ENCODE data around the gene EMILIN2. TPM values are rescaled to one million over a fixed set of nuclear protein-coding genes. Genes with fewer than 3 reads are reported as not detected.

Gene EMILIN2
- total and polyA plus RNA-seq, 2 donors (not counting 1 experiment from before 2014, with no cell fraction given), result 2.5 to 48.2 TPM

DNA sequence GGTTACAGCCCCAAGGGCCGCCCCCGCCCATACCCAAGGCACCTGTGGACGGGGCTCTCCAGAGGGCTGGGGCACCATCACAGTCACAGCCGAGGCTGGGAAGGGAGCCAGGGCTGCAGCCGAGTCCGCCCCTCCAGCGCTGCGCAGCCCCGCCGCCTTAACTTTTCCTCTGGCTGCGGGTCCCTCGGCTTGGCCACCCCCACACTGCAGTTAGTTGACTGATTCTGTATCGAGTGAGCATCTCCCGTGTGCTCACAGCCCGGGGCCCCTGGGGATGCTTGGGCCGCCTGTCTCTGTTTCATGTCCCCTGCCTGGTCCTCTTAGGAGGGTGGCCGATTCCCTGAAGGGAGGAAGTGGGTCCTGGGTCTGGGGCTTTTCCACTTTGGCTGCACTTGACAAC, 33.7 kb downstream of the EMILIN2 start:
- POLR2A ChIA-PET, result interaction anchor here (0.6 kb wide), 1 partner anchor 22 kb away, joined by 10 read pairs; no protein-coding TSS in a partner anchor
- no peak for TF ChIP-seq EZH2 (IDR thresholded peaks at IDR 0.05; ENCODE audit: borderline replicate concordance, insufficient read depth, low read depth, low read length, poor library complexity, severe bottlenecking)
- no peak overlapping the region for H3K27ac ChIP-seq (ENCODE audit: low read length in 2 of 2)
- ATAC-seq (ENCODE audit: low read depth) (no peak), DNase-seq (no peak)
- H3K4me1 Mint-ChIP-seq, result peaks cover 14% of the 10 kb centered on the region
- peaks cover 9 to 10% of the 10 kb centered on the region in 2 donors for H3K4me1 ChIP-seq (ENCODE audit: control insufficient read depth in 2 of 2, insufficient read depth in 2 of 2, low read length in 2 of 2)
- WGBS (ENCODE audit: insufficient coverage), result 93% methylated on average over 17 of the region's 17 CpGs
- peaks cover 19% of the 10 kb centered on the region for H3K27me3 Mint-ChIP-seq
- H3K4me3 Mint-ChIP-seq, result no peak overlapping the region
- peaks cover 0 to 5% (median 2%) of the 10 kb centered on the region in 4 experiments for H3K27me3 ChIP-seq (replicated peaks in 1 of 4; ENCODE audit: control extremely low read depth in 1 of 4, control insufficient read depth in 3 of 4, insufficient read depth in 4 of 4, low read length in 3 of 4)
- H4K20me1 ChIP-seq (ENCODE audit: control insufficient read depth, insufficient read depth, low read length, poor library complexity, severe bottlenecking), result no peaks in the 10 kb centered on the region
- no peaks in the 10 kb centered on the region for H3K36me3 ChIP-seq (replicated peaks in 1 of 2; ENCODE audit: control extremely low read depth in 1 of 2, control insufficient read depth in 1 of 2, extremely low read depth in 1 of 2, insufficient read depth in 2 of 2, low read length in 1 of 2)
- no peak overlapping the region for H3K4me3 ChIP-seq (ENCODE audit: control extremely low read depth in 1 of 5, extremely low read depth in 1 of 5, insufficient read depth in 1 of 5, low read depth in 2 of 5, low read length in 4 of 5)
- intact Hi-C loops (cut with micrococcal nuclease), result no loop called here
- CTCF ChIA-PET, result no interaction called here
- no peak overlapping the region for H3K9ac ChIP-seq (ENCODE audit: low read length)
- H3K27ac Mint-ChIP-seq, result no peak overlapping the region
- no peaks in the 10 kb centered on the region for H3K79me2 ChIP-seq (ENCODE audit: control insufficient read depth, insufficient read depth, low read length)
- H2AFZ ChIP-seq (ENCODE audit: insufficient read depth, low read depth, low read length, poor library complexity, severe bottlenecking), result no peak overlapping the region
- no peak overlapping the region for H3K4me2 ChIP-seq (replicated peaks; ENCODE audit: low read depth, low read length, poor library complexity, severe bottlenecking)
- H3K9me3 ChIP-seq (ENCODE audit: control extremely low read depth in 1 of 3, control insufficient read depth in 2 of 3, insufficient read depth in 1 of 3, low read length in 2 of 3), result no peaks in the 10 kb centered on the region
- no peaks in the 10 kb centered on the region for H3K9me3 Mint-ChIP-seq (ENCODE audit: insufficient read depth)

DNA sequence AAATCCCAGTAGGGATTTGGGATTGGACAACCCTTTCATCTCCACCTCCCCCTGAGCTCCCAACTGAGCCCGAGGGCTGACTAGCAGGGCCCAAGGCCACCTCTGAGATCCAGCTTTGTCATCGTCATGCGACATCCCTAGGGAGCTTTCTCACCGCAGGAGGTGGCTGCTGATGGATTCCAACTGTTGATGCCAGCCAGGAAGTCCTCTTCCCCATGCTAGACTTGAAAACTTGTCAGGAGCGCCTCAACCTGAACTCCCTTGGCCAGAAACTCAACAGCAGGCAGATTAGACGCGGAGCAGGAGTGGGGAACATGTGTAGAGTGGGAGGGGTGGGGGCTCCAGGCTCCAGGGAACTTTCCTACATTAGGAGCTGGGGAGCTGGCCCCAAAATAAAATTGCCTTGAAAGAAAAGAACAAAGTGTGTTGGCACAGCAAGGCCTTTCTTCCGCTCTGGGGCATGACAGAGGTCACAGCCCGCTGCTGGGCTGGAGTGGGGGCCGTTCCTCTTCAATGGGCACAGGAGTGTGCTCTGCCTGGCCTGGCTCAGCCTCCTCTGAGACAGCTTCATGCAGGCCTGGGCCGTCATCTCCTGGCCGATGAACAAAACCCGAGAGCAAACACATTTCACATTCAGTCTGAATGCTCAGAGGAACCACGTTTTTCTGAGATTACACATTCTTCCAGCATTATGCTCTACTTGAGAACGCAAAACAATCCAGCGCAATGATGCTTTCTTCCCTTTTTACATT, 34.5 kb downstream of the EMILIN2 start:
- ChIA-PET CTCF (no interaction called here), POLR2A (interaction anchor here (0.6 kb wide), 1 partner anchor 23 kb away, joined by 10 read pairs; no protein-coding TSS in a partner anchor)
- Histone ChIP-seq H3K4me2 (replicated peaks; ENCODE audit: low read depth, low read length, poor library complexity, severe bottlenecking) (no peak overlapping the region), H3K79me2 (ENCODE audit: control insufficient read depth, insufficient read depth, low read length) (no peaks in the 10 kb centered on the region), H3K9ac (ENCODE audit: low read length) (no peak overlapping the region), H3K4me1 (ENCODE audit: control insufficient read depth in 2 of 2, insufficient read depth in 2 of 2, low read length in 2 of 2) (peaks cover 9 to 10% of the 10 kb centered on the region in 2 donors), H3K27me3 (replicated peaks in 1 of 4; ENCODE audit: control extremely low read depth in 1 of 4, control insufficient read depth in 3 of 4, insufficient read depth in 4 of 4, low read length in 3 of 4) (peaks cover 0 to 5% (median 2%) of the 10 kb centered on the region in 4 experiments), H2AFZ (ENCODE audit: insufficient read depth, low read depth, low read length, poor library complexity, severe bottlenecking) (no peak overlapping the region), H3K27ac (ENCODE audit: low read length in 2 of 2) (no peak overlapping the region), H4K20me1 (ENCODE audit: control insufficient read depth, insufficient read depth, low read length, poor library complexity, severe bottlenecking) (no peaks in the 10 kb centered on the region), H3K9me3 (ENCODE audit: control extremely low read depth in 1 of 3, control insufficient read depth in 2 of 3, insufficient read depth in 1 of 3, low read length in 2 of 3) (no peaks in the 10 kb centered on the region), H3K4me3 (ENCODE audit: control extremely low read depth in 1 of 5, extremely low read depth in 1 of 5, insufficient read depth in 1 of 5, low read depth in 2 of 5, low read length in 4 of 5) (no peak overlapping the region), H3K36me3 (replicated peaks in 1 of 2; ENCODE audit: control extremely low read depth in 1 of 2, control insufficient read depth in 1 of 2, extremely low read depth in 1 of 2, insufficient read depth in 2 of 2, low read length in 1 of 2) (no peaks in the 10 kb centered on the region)
- H3K4me1 Mint-ChIP-seq, result peaks cover 14% of the 10 kb centered on the region
- H3K27me3 Mint-ChIP-seq, result peaks cover 20% of the 10 kb centered on the region
- no peak overlapping the region for H3K4me3 Mint-ChIP-seq
- DNase-seq, result no peak
- no peaks in the 10 kb centered on the region for H3K9me3 Mint-ChIP-seq (ENCODE audit: insufficient read depth)
- intact Hi-C loops (cut with micrococcal nuclease), result no loop called here
- 76% methylated on average over 11 of the region's 16 CpGs for WGBS (ENCODE audit: insufficient coverage)
- no peak for TF ChIP-seq EZH2 (IDR thresholded peaks at IDR 0.05; ENCODE audit: borderline replicate concordance, insufficient read depth, low read depth, low read length, poor library complexity, severe bottlenecking)
- no peak for ATAC-seq (ENCODE audit: low read depth)
- no peak overlapping the region for H3K27ac Mint-ChIP-seq
